GM18909 (cell line): ENCODE results near the gene RNF182.
"Not testable (repeated sequence)": the region's sequence is repeated elsewhere in the genome, so short reads cannot be mapped to it uniquely, and the experiment has no call there.

ENCODE experiments used
- ATAC-seq: cut with Tn5 transposase; IDR thresholded peaks from one replicate; pipeline ENCODE4 v1.9.1; 2021; ENCODE audit warnings: mild to moderate bottlenecking; ENCODE audit not compliant: unreplicated experiment, poor library complexity

Gene RNF182, protein sequence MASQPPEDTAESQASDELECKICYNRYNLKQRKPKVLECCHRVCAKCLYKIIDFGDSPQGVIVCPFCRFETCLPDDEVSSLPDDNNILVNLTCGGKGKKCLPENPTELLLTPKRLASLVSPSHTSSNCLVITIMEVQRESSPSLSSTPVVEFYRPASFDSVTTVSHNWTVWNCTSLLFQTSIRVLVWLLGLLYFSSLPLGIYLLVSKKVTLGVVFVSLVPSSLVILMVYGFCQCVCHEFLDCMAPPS

DNA sequence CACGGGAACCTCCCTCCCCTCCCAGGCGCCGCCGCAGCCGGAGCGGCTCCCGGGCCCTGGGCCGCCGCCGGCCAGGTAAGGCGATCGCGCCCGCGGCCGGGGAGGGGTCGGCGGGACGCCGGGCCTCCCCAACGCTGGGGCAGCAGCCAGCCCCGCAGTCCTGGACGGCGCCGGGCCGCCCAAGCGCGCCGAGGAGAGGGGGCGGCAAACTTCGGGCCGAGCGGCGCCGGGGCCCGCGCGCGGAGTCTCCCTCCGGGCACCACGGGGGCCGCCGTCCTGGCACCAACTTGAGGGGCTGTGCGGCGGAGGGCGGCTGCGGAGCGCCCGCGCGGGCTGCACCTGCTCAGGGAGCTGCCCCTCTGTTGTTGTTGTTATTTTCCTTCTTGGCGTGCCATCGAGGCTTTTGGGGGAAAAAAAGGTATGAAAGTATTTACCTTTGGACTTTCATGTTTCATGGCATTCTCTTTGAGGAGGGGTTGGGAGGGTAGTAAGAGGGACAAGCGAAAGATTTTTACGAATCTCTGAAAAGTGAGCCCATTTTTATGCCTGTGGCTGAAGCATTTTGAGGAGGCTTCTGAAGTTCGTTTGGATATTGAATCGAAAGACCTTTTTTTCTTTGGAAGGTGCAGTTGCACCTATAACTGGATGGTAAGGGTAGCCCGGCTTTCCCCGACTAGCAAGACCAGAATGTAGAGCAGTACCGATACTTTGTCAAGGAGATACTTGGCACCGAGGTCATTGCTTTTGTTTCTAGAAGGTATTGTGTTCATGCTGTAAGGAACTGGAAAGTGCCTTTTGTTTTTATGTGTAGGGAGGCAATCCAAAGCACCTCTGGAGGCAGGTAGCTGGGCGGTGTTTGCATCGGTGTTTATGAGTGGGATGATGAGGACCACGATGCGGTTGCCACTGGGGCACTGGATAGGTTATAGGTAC is at the start of gene RNF182:
RNF182 (plus strand) TSS at position 4 of the 933 bp plus-strand sequence. CDS start 52,168 bp downstream, outside the sequence.
- ATAC-seq = peak; percentile 48

DNA sequence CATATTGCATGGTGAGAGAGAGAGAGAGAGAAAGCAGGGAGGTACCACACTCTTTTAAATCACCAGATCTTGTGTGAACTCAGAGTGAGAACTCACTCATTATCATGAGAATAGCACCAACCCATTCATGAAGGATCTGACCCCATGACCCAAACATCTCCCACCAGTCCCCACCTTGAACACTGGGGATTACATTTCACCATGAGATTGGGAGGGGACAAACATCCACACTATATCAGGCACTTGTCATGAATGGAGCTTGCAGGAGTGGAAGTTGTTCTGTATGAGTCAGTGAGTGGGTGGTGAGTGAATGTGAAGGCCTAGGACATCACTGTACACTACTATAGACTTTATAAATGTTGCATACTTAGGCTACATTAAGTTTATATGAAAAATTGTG is 47.7 kb upstream of the RNF182 start:
- ATAC-seq = no peak

DNA sequence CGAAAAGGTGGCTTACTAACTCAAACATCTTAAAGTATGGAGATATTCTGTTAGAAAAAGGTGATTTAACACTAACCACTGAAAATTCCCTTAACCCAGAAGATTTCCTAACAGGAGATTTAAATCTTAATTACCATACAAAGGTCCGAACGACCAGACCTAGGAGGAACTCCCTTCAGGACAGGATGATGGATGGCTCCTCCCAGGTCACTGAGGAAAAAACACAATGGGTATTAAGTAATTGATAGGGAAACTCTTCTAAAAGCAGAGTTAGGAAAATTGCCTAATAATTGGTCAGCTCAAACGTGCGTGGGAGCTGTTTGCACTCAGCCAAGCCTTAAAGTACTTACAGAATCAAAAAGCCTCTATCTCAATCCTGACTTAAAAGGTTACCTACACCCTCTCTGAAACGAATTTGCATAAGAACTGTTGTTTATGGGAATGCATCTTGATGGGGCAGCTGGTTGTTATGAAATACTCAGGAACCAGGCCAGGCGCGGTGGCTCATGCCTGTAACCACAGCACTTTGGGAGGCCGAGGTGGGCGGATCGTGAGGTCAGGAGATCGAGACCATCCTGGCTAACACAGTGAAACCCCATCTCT is 44.6 kb upstream of the RNF182 start:
- ATAC-seq = not testable (repeated sequence)

DNA sequence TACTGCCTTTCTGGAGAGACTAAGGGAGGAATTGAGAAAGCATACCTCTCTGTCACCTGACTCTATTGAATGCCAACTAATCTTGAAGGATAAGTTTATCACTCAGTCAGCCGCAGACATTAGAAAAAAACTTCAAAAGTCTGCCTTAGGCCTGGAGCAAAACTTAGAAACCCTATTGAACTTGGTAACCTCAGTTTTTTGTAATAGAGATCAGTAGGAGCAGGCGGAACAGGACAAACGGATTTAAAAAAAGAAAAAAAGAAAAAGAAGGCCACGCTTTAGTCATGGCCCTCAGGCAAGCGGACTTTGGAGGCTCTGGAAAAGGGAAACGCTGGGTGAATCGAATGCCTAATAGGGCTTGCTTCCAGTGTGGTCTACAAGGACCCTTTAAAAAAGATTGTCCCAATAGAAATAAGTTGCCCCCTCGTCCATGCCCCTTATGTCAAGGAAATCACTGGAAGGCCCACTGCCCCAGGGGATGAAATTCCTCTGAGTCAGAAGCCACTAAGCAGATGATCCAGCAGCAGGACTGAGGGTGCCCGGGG is 43.1 kb upstream of the RNF182 start:
- no peak for ATAC-seq

DNA sequence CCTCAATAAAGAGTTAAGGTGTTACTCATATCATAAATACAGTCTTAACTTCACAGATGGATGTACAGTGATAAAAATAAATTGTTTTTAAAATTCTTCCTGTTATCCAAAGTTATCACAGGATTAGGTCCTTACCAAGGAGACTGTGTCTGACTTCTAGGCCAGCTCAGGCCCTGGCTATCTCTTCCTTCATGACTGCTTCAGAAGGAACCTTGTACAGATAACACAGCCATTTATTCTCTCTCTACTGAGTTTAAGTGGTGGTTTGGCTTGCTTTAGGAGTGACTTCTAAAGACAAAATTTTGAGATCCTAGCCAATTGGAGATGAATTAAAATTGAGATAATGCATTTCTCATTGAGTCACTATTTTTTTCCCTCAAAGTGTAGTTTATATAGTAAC is 40.8 kb upstream of the RNF182 start:
- no peak for ATAC-seq

DNA sequence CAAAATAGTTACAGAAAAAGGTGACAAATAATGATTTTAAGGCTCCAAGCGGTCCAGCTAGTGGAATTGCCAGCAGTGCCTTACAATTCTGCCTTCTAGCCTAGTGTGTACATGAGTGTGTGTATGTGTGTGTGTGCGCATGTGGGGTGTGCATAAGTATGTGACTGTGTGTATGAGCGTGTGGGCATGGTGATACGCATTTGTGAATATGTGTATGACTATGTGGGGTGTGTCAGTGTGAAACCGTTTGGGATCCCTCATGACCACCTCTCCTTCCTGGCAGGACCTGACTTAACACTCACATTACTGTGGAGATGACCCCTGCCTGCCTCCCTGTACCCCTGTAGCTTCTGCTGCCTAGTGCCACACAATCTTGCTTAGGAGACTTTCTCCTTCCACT is 40.4 kb upstream of the RNF182 start:
- ATAC-seq = no peak

DNA sequence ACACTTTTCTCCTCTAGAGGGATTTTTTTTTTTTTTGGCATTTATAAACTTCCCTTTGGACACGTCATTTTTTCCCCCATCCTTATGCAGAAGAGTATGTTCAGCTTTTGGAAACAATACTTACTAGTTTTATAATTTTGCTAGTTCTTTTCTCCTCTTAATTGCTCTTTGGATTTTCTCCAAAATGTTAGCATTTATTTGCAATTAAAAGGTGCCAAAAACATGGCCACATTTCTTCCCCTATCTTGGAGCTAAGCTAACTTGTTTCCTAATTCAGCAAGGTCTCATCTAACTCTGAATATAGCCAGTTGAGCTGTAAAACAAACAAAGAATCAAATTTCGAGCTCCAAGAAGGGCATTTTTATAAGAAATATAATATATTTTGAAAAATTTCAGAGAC is 39.2 kb upstream of the RNF182 start:
- no peak for ATAC-seq

DNA sequence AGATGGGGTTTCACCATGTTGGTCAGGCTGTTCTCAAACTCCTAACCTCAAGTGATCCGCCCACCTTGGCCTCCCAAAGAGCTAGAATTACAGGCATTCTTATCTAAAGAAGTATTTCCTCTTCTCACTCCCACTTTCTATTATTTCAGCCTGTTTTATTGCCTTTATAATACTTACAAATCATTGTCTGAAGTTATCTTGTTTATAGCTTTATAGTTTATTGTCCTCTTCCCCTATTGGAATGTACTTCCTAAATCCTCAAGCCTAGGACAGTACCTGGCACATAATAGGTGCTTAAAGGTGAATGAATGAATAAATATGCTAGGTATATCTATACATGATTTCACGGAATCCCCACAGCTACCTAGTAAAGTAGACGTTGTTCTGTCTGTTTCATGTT is 37.8 kb upstream of the RNF182 start:
- ATAC-seq = no peak

DNA sequence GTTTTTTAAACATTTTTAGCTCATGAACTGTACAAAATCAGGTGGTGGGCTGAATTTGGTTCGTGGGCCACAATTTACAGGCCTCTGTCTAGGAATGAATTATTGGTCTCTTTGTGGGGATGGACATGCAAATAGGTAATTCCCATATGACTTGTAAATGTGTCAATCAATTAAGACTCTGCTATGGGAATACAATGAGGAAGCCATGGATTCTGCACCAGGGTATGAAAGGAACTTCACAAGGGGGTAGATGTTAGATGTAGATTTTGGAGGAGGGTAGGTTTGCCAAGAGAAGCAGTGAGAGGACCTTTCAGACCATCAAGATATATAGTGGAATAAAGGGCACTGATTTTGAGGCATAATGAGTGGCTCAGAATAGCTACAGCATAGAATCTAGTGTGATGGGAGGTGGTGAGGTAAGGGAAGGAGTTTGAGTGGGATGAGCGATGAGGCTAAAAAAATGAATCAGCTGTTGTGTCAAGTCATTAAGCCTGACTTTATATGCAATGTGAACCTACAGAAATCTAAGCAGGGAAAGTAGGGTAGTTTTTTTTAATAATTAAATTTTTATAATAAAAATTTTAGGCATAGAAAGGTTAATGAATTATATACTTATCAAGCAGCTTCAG is 32.6 kb upstream of the RNF182 start:
- ATAC-seq = no peak

DNA sequence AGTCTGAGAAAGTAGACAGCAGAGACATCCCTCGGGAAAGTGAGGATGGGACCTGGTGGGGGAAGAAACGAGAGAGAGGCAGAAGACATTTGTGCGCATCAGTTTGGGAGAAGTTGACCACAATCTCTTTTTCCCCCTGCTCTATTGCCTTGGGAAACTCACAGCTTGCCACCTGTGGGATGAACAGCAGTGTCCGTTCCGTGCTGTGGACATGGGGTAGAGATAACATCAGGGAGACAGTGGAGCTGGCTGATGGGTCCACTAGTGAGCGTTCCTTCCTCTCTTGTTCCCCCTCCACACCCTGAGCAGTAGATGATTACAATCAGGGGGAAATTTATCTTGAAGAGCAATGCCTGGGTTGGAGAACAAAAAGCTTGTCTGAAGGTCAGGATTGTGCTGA is 21.8 kb upstream of the RNF182 start:
- no peak for ATAC-seq

DNA sequence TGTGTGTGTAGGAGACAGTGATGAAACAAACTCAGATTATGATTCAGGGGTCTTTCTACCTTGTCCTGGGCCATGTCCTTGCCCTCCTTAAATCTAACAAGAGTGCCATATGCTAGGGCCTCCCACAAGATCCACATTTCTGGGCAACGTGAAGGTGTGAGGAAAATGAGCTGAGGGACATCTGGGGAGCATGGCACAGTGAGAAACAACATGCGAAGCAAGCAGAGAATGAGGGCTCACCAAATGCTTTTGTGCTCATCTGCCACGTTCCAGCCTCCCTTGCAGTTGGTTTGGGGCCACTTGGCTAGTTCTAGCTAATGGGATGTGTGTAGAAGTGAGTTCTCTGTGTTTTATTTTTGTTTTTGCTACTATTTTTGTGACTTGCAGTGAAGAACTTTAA is 21.4 kb upstream of the RNF182 start:
- ATAC-seq = no peak

DNA sequence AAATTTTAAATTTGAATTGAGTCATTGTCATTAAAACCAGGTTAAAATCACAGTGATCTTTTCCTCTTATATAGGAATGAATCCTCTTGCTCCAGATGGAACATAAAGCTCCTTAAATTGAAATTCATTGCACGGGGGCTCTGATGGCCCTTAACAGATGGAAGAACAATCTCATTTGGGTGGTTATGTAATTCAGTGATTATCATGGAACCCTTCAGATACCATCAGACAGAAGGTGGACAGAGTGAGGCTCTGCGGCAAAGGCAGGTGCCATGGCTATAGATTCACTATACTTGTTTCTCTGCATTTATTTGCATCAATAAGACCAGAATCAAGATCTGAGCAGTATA is 17.8 kb upstream of the RNF182 start:
- no peak for ATAC-seq

DNA sequence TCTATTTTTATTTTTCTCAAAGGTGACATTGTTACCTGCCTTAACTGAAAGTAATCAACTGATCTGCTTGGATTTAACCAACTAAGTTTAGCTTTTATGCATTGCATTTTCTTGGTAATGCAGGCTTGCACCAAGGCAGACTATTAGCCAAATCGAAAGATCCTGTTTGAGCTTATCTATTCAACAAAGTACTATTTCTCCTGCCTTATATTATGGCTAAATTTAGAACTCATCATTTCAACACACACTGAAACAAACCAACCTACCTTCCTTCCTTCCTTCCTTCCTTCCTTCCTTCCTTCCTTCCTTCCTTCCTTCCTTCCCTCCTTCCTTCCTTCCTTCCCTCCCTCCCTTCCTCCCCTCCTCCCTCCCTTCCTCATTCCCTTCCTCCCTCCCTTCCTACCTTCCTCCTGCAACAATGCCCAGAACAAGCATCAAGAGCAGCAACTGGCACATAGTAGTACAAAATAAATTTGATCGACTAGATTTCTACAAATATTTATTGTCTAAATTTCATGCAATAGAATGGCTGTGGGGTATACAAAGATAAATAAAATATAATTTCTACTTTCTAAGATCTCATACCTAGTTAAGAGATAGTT is 17.0 kb upstream of the RNF182 start:
- ATAC-seq = no peak

DNA sequence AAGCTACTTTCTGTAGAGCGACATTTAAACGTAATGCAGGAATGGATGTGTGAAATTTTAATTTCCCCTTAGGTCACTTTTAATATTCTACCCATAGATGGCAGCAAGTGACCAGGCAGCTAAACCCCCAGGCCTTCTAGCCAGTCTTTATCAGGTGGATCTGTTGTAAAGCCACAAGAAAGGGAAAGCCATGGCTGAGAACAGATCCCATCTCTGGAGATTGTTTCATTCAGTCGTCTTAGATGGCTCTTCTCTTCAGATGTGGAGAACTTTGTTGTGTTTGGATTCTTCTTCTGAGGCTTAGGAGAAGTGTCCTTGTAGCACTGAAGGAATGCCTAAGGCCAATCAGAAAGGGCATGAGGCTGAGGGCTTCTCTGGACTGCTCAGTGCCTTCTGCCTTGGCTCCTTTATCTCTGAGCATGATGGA is 15.8 kb upstream of the RNF182 start:
- no peak for ATAC-seq

DNA sequence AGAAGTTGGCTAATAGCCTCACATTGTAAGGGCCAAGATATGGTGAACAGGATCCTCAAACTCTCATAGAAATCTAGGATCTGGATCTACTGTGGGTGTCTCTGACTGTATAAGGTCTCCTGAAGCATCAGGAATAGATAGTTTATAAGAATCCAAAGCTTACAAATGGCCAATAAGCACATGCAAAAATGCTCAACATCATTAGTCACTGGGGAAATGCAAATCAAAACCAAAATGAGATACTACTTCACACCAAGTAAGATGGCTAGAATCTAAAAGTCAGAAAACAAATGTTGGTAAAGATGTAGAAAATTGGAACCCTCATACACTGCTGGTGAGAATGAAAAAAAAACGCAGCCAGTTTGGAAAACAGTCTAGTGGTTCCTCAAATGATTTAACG is 14.3 kb upstream of the RNF182 start:
- ATAC-seq = no peak

DNA sequence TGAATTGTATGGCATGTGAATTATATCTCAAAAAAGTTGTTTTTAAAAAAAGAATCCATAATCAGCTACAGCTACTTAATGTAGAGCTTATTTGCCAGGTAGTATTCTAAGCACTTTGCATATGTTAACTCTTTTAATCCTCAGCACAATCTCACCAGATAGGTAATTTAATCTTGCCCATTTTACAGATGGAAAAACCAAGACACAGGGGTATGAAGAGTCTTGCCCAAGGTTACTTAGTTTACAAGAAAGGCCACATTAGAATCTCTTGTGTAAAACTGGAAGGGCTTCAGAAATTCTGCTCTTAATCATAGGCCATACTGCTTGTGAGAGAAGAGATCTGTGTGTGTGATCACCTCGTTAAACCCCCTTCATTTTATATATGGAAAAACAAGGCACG is 13.4 kb upstream of the RNF182 start:
- no peak for ATAC-seq

DNA sequence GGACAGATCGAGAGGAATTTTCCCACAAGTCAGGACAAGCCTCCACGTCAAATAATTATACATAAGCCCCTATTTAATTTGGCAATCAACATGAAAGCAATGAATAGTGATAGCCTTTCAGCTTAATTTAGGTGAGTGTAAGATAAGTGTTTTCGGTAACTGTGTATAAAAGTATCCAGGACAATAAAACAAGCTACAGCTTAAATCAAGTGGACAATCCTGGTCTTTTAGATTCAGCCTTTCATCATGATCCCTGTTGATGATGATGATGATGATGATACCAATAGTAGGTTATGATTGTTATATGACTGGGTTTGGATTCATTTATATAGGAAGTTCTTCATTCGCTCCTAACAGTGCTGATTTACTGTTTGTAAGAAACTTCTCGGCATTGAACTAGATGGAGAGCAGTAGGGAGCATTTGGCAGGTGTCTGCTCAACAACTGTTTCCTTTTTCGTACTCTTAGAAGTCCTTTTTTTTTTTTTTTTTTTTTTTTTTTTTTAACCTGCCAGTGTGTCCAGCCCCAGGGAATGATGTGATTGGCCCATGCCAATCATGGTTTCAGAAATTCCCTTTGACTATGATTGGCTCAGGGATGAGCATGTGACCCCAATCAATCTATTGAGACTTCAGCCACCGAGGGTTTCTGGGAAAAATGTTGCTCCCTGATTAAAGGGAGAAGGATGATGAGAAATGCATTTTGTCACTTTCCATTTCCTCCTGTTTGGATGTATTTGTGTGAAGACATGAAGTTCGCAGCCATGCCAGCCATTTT is 11.3 kb upstream of the RNF182 start:
- no peak for ATAC-seq

DNA sequence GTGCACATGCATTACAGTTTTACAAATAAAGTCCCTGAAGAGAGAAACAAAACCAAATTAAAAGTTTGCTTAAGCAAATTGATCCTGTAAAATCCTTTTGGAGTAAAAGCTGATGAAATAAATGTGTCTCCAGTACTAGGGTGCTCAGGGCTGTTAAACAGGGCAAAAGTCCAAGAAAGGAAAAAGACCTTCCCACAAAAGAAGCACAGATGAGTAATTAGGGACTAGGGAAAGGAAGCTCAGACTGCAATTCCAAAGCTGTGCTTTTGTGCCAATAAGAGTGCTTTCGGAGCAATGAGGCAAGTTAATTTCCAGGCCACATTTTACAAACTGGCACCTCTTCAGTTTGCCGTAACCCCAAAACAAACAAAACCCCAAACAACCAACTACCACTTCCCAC is 10.4 kb upstream of the RNF182 start:
- no peak for ATAC-seq

DNA sequence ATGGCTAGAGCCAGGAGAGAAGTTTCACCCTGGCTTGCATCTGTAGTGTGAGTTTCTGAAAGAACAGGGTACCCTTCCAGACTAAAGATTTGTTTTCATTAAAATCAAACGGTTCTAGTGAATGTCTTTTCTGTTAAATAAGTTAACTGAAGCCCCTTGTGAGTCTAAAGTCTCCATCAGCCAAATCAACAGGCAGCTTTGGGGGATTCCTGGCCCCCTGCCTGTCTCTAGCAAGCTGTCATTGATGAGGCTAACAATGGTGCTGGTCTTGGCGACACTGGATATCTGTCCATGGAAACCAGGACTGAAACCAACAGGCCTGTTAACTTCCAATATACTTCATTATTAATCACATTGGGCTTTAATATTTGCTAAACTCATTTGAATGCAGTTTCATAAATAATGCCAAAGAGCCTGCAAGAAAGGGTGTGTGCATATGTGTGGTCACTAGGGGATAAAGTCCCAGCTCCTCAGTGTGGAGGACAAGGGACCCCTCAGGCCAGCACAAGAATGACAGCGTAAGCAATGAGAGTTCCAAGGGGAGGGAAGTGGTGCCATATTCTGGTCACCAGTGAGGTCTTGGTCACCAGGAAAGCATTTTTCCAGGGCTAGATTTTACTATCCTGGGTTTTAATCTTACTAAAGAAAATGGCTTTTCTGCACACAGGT is 9.1 kb upstream of the RNF182 start:
- no peak for ATAC-seq
